ENCODE measurements around the gene VSTM5.

- TF ChIP-seq ZBTB33 (IDR thresholded peaks at IDR 0.05) (no peak), REST (IDR thresholded peaks at IDR 0.05) (no peak), RAD21 (IDR thresholded peaks at IDR 0.05) (no peak), SP1 (IDR thresholded peaks at IDR 0.05) (no peak), FOXA1 (IDR thresholded peaks at IDR 0.05) (no peak), MAX (IDR thresholded peaks at IDR 0.05) (no peak), CTCF (IDR thresholded peaks at IDR 0.05; ENCODE audit: low read depth, low read length, missing input control) (no peak), TAF1 (conservative IDR thresholded peaks at IDR 0.05) (no peak), GABPA (IDR thresholded peaks at IDR 0.05 in 1 of 2, conservative IDR thresholded peaks at IDR 0.05 in 1 of 2) (no peak), EGR1 (IDR thresholded peaks at IDR 0.05; ENCODE audit: low read depth in 2 of 2) (no peak)
These were observed 6.5 kb downstream of the VSTM5 start for GRCh38 chr11:93843906-93844305.
